ENCODE data around the gene PGD.

Gene PGD

GRCh38 chr1:10360045-10360444 is 38.8 kb upstream of the PGD start:
- no peaks in the 10 kb centered on the region for H3F3A ChIP-seq (ENCODE audit: insufficient read depth)
- no peaks in the 10 kb centered on the region for H3K79me2 ChIP-seq (ENCODE audit: insufficient read depth, low read length)
- H3K9me2 ChIP-seq (replicated peaks; ENCODE audit: insufficient read depth, low read length), result no peaks in the 10 kb centered on the region
- H3K9ac ChIP-seq (ENCODE audit: low read length), result no peak overlapping the region
- H3K4me3 ChIP-seq (ENCODE audit: insufficient read depth, low read length, poor library complexity, severe bottlenecking), result no peak overlapping the region
- no peaks in the 10 kb centered on the region for H3K9me3 ChIP-seq (ENCODE audit: insufficient read depth, low read length)
- H3K27ac ChIP-seq (ENCODE audit: low read depth, low read length), result no peak overlapping the region
- TF ChIP-seq, protein P1, sequence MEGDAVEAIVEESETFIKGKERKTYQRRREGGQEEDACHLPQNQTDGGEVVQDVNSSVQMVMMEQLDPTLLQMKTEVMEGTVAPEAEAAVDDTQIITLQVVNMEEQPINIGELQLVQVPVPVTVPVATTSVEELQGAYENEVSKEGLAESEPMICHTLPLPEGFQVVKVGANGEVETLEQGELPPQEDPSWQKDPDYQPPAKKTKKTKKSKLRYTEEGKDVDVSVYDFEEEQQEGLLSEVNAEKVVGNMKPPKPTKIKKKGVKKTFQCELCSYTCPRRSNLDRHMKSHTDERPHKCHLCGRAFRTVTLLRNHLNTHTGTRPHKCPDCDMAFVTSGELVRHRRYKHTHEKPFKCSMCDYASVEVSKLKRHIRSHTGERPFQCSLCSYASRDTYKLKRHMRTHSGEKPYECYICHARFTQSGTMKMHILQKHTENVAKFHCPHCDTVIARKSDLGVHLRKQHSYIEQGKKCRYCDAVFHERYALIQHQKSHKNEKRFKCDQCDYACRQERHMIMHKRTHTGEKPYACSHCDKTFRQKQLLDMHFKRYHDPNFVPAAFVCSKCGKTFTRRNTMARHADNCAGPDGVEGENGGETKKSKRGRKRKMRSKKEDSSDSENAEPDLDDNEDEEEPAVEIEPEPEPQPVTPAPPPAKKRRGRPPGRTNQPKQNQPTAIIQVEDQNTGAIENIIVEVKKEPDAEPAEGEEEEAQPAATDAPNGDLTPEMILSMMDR (IDR thresholded peaks at IDR 0.05; ENCODE audit: insufficient read depth, low read length, poor library complexity, severe bottlenecking), result no peak
- no peak for TF ChIP-seq EZH2phosphoT487 (conservative IDR thresholded peaks at IDR 0.05; ENCODE audit: low read length)
- no peaks in the 10 kb centered on the region for H3K27me3 ChIP-seq (ENCODE audit: low read length)
- H3K36me3 ChIP-seq (ENCODE audit: low read length), result no peaks in the 10 kb centered on the region
- no peaks in the 10 kb centered on the region for H4K20me1 ChIP-seq (ENCODE audit: low read depth, low read length)
- no peak overlapping the region for H3K4me2 ChIP-seq (ENCODE audit: low read depth, low read length, poor library complexity, severe bottlenecking)
- no peak overlapping the region for H2AFZ ChIP-seq (ENCODE audit: low read depth, low read length, severe bottlenecking)

- Histone ChIP-seq H3K9ac (ENCODE audit: low read length) (no peak overlapping the region), H3K79me2 (ENCODE audit: insufficient read depth, low read length) (no peaks in the 10 kb centered on the region), H3F3A (ENCODE audit: insufficient read depth) (no peaks in the 10 kb centered on the region), H3K36me3 (ENCODE audit: low read length) (no peaks in the 10 kb centered on the region), H3K4me3 (ENCODE audit: insufficient read depth, low read length, poor library complexity, severe bottlenecking) (no peak overlapping the region), H2AFZ (ENCODE audit: low read depth, low read length, severe bottlenecking) (no peak overlapping the region), H3K27me3 (ENCODE audit: low read length) (no peaks in the 10 kb centered on the region), H3K4me2 (ENCODE audit: low read depth, low read length, poor library complexity, severe bottlenecking) (no peak overlapping the region), H4K20me1 (ENCODE audit: low read depth, low read length) (no peaks in the 10 kb centered on the region), H3K9me3 (ENCODE audit: insufficient read depth, low read length) (no peaks in the 10 kb centered on the region), H3K27ac (ENCODE audit: low read depth, low read length) (no peak overlapping the region), H3K9me2 (replicated peaks; ENCODE audit: insufficient read depth, low read length) (no peaks in the 10 kb centered on the region)
- no peak for TF ChIP-seq EZH2phosphoT487 (conservative IDR thresholded peaks at IDR 0.05; ENCODE audit: low read length)
- TF ChIP-seq, protein P1 (IDR thresholded peaks at IDR 0.05; ENCODE audit: insufficient read depth, low read length, poor library complexity, severe bottlenecking), result no peak
These were observed 37.3 kb upstream of the PGD start for GRCh38 chr1:10361515-10361914.

- H3K9me3 ChIP-seq (ENCODE audit: insufficient read depth, low read length), result no peaks in the 10 kb centered on the region
- no peaks in the 10 kb centered on the region for H3K79me2 ChIP-seq (ENCODE audit: insufficient read depth, low read length)
- no peak overlapping the region for H3K4me2 ChIP-seq (ENCODE audit: low read depth, low read length, poor library complexity, severe bottlenecking)
- no peaks in the 10 kb centered on the region for H3F3A ChIP-seq (ENCODE audit: insufficient read depth)
- no peak overlapping the region for H3K4me3 ChIP-seq (ENCODE audit: insufficient read depth, low read length, poor library complexity, severe bottlenecking)
- no peak for TF ChIP-seq EZH2phosphoT487 (conservative IDR thresholded peaks at IDR 0.05; ENCODE audit: low read length)
- TF ChIP-seq, protein P1 (IDR thresholded peaks at IDR 0.05; ENCODE audit: insufficient read depth, low read length, poor library complexity, severe bottlenecking), result no peak
- H3K9me2 ChIP-seq (replicated peaks; ENCODE audit: insufficient read depth, low read length), result no peaks in the 10 kb centered on the region
- H3K27ac ChIP-seq (ENCODE audit: low read depth, low read length), result no peak overlapping the region
- no peaks in the 10 kb centered on the region for H3K36me3 ChIP-seq (ENCODE audit: low read length)
- H3K9ac ChIP-seq (ENCODE audit: low read length), result no peak overlapping the region
- no peak overlapping the region for H2AFZ ChIP-seq (ENCODE audit: low read depth, low read length, severe bottlenecking)
- no peaks in the 10 kb centered on the region for H3K27me3 ChIP-seq (ENCODE audit: low read length)
- H4K20me1 ChIP-seq (ENCODE audit: low read depth, low read length), result no peaks in the 10 kb centered on the region
These were observed 30.7 kb upstream of the PGD start for GRCh38 chr1:10368194-10368593.

Data from SU-DHL-6 (cell line).